T-helper 9 cell (primary cell): ENCODE data around the gene VAV2.

Experiments used
- DNase-seq: peaks from one replicate; pipeline ENCODE4 v3.0.0-alpha.2; 2020

Gene VAV2

GRCh38 chr9:133888048-133888808 is 103.9 kb downstream of the VAV2 start:
- DNase-seq = no peak

- DNase-seq = no peak
Observed at GRCh38 chr9:133887540-133888047, 104.5 kb downstream of the VAV2 start.

GRCh38 chr9:133886563-133887501 is 105.3 kb downstream of the VAV2 start:
- DNase-seq = no peak

DNA sequence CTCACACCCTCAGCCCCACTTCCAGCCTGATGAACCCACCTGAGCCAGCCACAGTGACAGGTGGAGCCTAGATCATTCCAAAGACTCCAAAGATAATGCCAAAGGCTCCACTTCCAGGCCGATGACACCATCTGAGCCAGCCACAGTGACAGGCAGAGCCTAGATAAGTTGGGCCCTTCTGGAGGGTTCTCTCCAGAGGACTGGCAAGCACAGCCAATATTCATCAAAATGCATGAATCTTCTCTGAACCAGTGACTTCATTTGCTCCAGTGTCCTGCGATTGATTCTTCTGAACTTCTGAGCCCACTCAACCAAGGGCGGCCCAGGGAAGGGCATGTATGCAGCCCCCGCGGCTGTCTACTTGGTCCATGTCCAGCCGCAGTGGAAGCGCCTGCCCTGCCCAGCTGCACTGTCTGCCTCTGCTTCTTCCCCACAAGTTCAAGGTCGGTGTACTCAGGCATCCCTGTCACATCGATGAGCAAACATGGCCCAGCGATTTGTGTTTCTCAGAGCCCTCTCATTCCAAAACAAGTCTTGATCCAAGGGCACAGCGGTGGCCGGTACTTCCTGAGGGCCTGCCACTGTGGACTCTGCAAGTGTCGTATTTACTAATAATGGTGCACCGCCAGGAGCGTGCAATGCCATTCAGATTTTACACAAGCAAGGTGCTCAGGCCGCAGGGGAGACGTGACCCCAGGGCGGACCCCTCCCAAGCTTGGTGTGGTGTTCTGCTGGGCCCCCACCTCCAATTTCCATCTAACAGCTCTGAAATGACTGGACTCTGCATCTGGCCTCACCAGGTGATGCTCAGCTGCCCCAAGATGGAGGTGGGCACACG is 107.0 kb downstream of the VAV2 start:
- DNase-seq = no peak

GRCh38 chr9:133882849-133883755 is 109.0 kb downstream of the VAV2 start:
- DNase-seq = no peak

DNA sequence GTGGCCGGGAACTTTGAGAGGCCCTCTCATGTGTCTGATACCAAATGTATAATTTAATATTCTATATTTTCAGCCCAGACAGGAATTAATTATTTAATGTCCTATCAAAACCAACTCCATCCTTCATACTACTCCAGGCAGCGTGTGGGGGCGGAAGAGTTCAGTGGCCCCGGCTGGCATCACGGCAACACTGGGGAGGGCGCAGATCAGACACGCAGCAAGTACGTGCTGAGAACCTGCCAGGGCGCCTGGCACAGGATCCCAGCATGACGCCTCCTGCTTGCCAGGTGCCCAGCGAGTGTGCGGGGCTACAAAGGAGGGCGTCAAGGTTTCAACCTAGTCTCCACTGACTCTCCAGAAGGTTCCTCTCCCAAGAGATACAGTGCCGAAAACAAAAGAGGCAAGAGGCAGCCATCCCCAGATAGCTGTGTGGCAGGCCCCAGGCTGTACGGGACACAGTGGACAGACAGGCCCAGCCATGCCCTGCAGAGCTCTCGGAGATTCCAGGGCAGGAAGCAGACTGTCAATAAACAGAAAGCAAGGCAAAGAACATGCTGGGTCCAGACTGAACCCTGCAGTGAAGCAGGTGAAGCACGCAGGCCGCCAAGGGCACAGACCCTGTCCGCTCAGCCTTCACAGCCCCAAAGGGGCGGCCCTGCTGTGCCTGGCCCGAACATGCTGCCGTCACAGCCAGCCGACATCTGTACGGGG is 110.3 kb downstream of the VAV2 start:
- no peak for DNase-seq

DNA sequence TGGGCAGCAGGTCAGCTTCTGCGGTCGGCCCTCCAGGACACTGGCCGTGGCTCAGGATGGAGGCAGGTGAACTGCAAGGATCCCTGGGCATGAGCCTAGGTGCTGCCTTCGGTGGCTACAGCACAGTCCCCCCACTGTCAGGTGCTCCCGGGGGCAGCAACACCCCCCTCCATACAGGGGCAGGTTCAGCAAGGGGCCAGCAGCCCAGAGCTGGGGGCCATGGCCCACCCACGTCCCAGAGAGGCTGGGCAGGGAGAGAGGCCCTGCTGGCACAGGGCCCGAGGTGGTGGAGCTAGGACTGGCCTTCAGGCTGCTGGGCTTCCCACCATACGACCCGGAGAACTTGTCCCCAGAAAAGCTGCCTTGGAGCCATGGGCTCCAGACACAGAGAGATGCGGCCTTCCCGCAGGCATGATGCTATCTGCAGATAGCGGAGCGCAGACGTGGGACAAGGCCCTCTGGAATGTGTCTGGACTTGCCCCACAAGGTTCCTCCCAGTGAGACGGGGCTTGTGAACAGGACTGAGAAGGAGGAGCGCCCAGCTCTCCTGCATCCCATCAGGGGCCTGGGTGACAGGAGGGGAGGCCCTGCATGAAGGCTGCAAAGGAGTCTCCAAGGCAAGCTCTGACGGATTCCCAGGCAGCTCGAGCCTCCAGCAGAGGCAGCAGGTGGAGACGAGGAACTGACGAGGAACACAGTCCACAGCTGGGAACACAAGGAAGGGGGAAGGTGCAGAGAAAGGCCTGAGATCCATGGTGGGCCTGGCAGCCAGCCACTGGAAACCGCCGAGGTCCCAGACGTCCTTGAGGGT is 111.1 kb downstream of the VAV2 start:
- no peak for DNase-seq

GRCh38 chr9:133880136-133880535 is 112.0 kb downstream of the VAV2 start:
- no peak for DNase-seq

- no peak for DNase-seq
Observed at GRCh38 chr9:133879615-133880014, 112.5 kb downstream of the VAV2 start.

GRCh38 chr9:133878402-133878801 is 113.7 kb downstream of the VAV2 start:
- DNase-seq = no peak

DNA sequence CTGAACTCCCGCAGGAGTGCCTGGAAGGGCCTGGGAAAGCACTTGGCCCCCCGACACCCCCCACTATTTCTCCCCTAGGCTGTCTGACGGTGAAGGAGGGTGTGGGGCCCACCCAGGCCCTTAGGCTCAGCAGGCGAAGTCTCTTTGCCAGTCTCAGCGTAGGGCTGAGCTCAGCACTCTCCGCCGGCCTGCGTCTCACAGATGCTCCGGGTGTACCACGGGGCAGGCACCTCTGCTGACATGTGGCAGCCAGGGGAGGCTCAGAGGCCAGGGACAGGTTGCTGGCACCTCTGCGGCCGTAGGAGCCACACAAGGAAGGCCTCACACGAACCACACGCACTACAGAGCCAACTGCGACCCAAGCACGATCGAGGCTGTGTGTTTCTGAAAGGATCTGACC is 114.2 kb downstream of the VAV2 start:
- DNase-seq = no peak

DNA sequence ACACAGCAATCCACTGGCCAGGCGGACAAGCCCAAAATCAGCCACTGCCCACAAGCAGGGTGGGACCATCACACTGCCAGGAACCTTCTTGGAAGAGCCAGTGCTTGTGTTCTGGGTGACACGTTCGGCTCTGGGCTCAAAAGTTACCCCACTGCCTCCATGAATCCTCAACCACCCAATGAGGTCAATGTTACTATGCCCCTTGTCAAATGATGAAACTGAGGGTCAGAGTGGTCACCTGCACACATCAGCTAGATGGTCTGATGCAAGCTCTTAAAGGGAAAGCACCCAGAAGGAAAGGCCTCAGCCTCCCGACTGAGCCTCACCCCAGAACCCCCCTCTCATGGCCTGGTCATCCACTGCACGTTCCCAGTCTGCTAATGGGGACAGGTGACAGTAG is 114.8 kb downstream of the VAV2 start:
- no peak for DNase-seq

GRCh38 chr9:133876836-133877235 is 115.3 kb downstream of the VAV2 start:
- no peak for DNase-seq

DNA sequence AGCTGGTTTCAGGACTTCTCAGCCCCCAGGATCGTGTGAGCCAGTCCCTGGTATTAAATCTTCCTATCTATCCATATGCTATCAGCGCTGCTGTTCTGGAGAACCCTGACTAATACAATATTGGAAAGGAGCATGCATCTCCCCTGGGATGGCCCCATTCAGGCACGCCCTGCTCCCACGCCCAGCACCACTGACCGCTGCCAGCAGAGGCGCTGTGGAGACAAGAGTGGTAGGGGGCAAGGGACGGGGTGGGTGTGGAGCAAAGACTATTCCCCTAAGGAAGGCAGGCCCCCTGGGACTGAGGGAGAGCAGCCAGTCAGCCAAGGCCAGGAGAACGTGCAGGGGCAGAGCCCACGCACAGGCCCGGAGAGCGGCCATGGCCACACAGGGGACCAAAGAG is 116.0 kb downstream of the VAV2 start:
- no peak for DNase-seq

- no peak for DNase-seq
Observed at GRCh38 chr9:133875131-133875530, 117.0 kb downstream of the VAV2 start.

GRCh38 chr9:133874659-133875058 is 117.5 kb downstream of the VAV2 start:
- no peak for DNase-seq

GRCh38 chr9:133874060-133874657 is 118.0 kb downstream of the VAV2 start:
- DNase-seq = no peak

DNA sequence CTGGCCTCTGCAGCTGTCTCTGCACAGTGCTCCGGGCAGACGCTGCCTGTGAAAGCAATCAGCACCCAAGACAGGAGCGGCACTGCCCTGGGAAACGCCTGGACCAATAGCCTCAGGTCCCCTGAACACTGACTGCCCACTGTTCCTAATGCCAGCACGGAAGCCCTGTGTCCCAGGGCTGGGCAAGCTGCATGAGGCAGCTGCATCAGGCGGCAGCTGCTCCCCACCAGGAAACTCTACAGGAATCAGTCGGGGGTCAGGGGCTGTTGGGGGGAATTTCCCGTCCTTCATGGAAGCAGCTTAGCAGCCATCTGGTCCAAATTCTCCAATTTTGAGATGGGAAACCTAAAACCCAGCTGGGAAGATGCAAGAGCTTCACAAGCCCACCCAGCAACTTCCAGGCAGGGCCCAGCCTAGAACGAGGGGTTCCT is 118.6 kb downstream of the VAV2 start:
- DNase-seq = no peak

- no peak for DNase-seq
Observed at GRCh38 chr9:133873009-133873408, 119.1 kb downstream of the VAV2 start.
